Activated T-helper 9 cell treated with anti-CD3 and anti-CD28 coated beads, Interleukin-2, amount 50 U/mL, for 16 hours (primary cell): ENCODE data around the gene NCAPD2.

Source experiments
- DNase-seq: peaks from one replicate; pipeline ENCODE4 v3.0.0-alpha.2; 2020; ENCODE audit warnings: low read depth

The NCAPD2 gene

GRCh38 chr12:6574576-6575295 is 80.8 kb downstream of the NCAPD2 start:
- no peak for DNase-seq

- DNase-seq = no peak
Measured at GRCh38 chr12:6575648-6576047, 81.7 kb downstream of the NCAPD2 start.
